RPMI8226 (cell line): ENCODE results near the gene TMED5.
"Not testable (repeated sequence)": the region's sequence is repeated elsewhere in the genome, so short reads cannot be mapped to it uniquely, and the experiment has no call there.

ENCODE experiments used
- DNase-seq: peaks from one replicate; pipeline ENCODE4 v3.0.0-alpha.2; 2015

Gene TMED5

DNA sequence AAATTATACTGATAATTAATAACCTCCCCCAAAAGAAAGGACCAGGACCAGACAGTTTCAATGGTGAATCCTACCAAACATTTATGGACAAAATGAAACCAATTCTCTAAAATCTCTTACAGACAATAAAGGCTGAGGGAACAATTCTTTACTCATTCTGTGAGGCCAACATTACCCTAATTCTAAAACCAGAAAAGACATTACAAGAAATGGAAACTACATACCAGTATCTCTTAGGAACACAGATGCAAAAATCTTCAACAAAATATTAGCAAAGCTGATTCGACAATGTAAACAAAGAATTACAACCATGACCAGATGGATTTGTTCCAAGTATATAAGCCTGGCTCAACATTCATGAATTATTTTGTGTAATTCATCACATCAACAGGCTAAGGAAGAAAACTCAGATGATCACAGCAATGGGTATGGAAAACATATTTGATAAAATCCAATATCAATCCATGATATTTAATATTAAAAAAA is 8.6 kb downstream of the TMED5 start:
- no peak for DNase-seq

DNA sequence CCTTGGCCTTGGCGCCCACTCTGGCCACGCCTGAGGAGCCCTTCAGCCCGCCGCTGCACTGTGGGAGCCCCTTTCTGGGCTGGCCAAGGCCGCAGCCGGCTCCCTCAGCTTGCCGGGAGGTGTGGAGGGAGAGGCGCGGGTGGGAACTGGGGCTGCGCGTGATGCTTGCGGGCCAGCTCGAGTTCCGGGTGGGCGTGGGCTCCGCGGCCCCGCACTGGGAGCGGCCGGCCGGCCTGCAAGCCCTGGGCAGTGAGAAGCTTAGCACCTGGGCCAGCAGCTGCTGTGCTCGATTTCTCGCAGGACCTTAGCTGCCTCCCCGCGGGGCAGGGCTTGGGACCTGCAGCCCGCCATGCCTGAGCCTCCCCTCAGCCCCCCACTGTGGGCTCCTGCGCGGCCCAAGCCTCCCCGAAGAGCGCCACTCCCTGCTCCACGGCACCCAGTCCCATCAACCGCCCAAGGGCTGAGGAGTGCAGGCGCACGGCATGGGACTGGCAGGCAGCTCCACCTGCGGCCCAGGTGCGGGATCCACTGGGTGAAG is 10.0 kb downstream of the TMED5 start:
- not testable (repeated sequence) for DNase-seq

DNA sequence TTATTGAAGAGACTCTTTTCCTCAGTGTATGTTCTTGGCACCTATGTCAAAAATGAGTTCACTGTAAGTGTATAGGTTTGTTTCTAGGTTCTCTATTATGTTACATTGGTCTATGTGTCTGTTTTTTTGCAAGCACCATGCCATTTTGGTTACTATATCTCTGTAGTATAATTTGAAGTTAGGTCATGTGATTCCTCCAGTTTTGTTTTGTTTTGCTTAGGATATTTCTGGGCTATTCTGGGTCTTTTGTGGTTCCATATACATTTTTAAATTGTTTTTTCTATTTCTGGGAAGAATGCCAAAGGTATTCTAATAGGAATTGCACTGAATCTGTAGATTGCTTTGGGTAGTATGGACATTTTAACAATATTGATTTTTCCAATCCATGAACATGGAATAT is 13.2 kb downstream of the TMED5 start:
- no peak for DNase-seq

DNA sequence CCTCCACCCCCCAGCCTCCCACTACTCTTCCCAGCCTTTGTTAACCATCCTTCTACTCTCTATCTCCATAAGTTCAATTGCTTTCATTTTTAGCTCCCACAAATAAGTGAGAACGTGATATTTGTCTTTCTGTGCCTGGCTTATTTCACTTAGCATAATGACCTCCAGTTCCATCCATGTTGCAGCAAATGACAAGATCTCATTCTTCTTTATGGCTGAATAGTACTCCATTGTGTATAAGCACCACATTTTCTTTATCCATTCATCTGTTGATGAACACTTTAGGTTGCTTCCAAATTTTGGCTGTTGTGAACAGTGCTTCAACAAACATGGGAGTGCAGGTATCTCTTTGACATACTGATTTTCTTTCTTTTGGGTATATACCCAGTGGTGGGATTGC is 14.3 kb downstream of the TMED5 start:
- not testable (repeated sequence) for DNase-seq

DNA sequence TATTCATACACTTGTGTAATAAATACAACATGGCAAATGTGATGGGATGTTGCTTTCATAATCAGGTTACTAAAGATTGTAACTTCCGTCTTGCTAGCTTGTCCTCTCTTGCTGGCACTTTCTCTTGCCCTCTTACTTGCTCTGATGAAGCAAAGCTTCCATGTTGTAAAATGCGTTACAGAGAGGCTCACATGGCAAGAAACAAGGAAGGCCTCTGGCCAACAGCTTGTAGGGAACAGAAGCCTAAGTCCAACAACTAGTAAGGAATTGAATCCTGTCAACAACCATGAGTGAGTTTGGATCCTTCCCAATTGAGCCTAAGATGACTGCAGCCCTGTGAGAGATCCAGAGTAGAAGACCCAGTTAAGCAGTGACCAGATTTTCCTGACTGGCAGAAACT is 15.4 kb downstream of the TMED5 start:
- DNase-seq = no peak

DNA sequence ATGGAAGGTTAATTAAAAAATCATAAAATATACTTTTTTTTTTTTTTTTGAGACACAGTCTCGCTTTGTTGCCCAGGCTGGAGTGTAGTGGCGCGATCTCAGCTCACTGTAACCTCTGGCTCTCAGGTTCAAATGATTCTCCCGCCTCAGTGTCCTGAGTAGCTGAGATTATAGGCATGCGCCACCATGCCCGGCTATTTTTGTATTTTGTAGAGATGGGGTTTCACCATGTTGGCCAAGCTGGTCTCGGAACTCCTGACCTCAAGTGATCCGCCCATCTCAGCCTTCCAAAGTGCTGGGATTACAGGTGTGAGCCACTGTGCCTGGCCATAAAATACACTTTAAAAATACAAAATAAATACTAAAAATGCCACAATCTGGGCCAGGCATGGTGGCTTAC is 16.9 kb downstream of the TMED5 start:
- DNase-seq = not testable (repeated sequence)

DNA sequence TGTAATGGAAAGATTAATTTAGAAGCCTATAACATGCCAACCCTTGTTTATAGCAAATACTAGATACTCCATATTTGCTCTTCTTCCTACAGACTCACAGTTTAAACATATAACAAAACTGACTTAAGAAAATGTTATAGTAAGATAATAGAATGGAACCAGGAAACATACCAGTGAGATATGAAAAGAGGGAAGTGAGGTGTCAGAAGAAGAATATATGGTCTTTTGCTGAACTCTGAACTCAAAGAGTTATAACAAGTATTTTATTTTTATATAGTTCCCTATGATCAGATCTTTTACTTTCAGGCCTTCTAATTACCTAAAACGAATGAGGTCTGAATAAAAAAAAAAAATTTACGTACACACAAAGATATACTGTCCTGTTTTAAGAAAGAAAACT is 20.9 kb downstream of the TMED5 start:
- DNase-seq = no peak

DNA sequence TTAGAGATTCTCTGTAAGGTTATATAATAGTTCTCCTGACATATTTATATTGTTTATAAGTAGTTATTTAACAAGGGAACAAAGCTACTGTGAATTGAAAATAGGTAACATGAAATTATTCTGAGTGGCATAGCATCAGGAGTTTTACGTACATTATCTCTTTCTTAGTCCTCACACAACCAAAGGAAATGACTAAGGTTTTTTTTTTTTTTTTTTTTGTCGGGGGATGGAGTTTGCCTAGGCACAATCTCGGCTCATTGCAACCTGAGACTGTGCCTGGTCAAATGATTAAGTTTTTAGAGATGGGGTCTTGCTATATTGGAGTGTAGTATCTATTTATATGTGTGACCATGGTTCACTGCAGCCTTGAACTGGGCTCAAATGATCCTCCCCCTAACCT is 24.9 kb downstream of the TMED5 start:
- no peak for DNase-seq

DNA sequence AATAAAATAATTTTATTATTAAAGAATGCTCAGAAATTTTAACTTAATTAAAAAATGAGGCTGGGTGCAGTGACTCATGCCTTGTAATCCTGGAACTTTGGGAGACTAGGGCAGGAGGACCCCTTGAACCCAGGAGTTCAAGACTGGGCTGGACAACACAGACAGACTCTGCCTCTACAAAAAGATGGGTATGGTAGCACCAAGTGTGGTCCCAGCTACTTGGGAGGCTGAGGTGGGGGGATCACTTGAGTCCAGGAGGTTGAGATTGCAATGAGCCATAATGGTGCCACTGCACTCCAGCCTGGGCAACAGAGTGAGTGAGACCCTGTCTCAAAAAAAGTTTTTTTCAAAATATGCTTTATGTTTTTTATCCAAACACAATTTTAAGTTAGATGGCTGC is 25.3 kb downstream of the TMED5 start:
- DNase-seq = no peak

DNA sequence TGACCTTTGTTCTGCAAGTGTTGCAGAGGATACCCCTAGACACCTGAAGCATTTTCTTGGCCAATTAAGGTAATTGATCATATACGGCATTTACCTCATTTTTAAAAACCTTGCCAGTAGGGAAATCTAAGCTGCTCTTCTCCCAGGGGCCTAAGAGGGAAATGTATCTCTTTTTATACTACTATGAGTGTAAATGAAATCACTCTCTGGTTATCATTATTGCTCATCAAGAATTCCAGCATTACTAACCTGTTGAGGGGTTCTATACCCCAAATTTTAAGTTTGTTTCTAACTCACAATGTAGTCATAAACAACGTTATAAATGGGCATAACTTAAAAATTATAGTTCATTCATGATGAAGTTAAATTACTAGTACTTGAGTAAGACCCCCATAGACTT is 27.4 kb downstream of the TMED5 start:
- DNase-seq = no peak

DNA sequence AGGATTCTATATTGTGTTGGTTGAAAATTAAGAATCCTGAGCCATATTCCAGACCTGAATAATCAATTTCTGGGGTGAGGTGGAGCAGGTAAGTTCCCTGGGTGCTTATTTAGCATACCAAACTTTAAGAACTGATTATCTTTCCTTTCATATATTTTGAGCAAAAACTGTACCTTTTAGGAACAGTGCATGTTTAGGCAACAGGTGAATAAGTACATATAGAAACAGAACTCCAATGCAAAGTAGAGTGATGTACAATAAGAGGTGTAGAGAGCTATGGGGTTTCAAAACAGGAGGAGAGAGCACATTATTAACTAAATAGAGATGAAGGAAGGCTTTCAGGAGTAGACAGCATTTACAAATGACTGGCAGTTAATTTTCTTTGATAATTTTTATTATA is 28.7 kb downstream of the TMED5 start:
- DNase-seq = no peak

DNA sequence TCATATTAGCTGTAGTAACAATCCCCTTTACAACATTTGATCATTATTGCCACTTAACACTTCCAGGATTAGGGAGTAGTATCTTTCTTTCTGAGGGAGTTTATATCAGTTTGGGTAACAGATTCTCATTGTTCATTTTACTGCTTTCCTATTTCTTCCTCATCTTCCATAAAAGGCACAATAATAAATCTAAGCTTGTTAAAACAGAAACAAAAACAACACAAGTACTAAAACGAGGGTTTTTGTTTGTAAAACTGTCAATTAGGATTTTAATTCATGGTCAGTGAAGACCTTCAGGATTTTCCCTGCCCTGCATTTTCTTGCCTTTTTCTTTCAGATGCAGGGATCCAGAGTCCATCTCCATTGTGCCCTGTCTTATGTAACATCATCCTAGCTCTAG is 29.5 kb downstream of the TMED5 start:
- no peak for DNase-seq

DNA sequence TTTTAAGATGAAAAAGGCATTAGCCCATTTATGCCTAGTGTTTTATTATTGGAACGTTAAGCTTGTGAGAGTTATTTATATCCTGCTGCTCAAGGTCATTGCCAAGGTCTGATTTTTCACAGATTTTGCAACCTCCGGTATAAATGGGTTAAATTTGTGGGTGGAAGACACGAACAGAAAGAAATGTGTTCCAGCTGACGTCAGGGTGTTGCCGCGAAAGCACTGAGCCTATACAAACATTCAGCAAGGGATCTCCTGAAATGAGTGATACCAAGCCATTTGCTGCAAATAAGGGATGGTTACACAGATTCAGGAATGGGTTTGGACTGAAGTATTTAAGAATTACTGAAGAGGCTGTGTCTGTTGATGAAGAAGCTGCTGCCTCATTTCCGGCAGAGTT is 32.2 kb downstream of the TMED5 start:
- no peak for DNase-seq

DNA sequence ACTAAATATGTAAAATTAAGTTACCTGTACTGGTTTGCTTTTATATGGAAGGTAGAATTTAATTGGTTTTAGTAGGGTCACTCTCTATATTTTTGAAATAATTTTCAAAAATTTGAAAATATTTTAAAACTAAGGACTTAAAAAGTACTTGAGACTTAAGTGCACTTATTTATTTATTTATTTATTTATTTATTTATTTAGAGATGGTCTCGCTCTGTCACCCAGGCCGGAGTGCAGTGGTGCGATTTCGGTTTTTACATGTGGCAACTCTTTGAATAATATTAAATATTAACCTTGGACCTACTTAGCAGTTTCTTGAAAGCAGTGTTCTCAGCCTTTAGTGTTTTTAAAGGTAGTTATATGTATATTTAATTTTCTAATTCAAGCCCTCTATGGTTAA is 36.4 kb downstream of the TMED5 start:
- no peak for DNase-seq

DNA sequence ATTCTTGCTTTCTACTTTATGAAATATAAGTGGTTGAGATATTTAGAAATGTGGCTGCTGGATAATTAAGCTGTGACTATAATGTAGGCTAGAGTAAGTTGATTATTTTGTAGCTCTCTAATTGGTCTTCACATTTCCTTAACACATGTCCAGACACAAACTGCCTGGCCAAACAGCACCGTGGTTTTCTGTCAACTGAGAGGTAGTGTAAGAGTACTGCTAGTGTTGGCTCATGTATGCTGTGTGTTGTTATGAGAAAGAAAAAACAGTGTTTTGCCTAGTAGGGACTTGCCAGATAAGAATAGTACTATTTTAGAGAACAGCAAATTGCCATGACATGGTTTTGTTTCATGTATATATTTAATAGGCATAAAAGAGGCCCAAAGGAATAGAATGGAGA is 37.1 kb downstream of the TMED5 start:
- no peak for DNase-seq

DNA sequence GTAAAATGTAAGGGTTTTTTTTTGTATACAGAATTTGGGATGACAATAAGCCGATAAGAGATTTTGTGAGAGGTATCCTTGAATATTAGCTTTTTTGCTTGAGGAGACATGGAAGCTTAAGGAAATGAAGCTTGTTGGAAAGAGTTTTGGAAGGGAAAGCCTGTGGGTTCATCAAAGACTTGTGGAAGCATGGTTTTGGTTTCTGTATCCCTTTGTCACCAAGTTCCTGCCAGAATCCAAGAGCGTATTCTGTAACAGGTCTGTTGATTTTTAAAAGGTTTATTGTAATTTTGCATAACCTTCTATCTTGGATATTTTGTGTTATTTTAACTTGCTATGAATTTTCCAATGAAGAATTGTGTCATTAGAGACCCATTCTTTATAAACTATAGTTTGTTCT is 38.1 kb downstream of the TMED5 start:
- no peak for DNase-seq

DNA sequence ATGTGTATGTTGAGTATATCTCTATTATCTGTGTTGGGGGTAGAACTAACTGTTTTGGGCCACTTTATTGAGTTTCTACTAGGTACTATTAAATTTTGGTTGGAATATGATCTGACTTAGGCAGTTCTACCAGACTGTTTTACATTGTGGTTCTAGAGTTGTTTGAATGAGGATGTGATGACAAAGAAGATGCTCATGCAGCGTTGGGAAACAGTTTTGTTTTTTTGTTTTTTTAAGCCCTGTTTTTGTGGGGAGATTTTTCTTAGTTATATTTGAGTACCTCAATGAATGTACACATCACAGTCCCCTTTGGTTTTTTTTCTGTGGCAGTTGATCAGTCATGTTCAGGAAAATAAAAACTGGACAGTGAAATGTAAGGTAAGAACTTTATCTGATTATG is 40.1 kb downstream of the TMED5 start:
- DNase-seq = no peak

DNA sequence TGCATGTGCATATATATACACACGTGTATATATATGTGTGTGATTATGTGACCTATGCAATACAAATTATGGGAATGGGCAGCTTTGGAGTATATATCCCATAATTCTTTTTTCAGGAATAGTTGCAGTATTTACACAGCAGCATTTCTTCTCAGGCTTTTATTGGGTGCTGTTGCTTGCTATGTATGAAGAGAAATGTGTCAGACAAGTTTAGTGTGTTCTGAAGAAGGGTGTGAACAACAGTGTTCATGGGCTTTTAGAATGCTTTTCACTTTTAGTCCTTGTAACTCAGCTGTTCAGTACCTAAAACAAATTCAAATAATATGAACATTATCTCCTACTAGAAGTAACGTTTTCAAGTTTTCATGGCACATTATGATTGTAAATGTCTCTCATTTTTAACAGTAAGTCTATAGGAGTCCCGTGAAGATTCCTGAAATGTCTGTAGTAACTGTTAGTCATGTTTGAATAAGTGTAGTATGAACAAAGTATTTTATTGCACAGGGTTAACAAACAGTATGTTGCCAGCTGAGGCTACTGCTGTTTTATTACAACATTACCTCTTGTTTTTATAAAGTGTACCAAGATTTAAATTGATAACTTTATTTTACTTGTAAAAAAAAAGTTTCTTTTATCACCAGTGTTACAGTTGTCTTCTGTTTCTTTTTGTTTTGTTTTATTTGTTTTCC is 42.5 kb downstream of the TMED5 start:
- DNase-seq = no peak

DNA sequence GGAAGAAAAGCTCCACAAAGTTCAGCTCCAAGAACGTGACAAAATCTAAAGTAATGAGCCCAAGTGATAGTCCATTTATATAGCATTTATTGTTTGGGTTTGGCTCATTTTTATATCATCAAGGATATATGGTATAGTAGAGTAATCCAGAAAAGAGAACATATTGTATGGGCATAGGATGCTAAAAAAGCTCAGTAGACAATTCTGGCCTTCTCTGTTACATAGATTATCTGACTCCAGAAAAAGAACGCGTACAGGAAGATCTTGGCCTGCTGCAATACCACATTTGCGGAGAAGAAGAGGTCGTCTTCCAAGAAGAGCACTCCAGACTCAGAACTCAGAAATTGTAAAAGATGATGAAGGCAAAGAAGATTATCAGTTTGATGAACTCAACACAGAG is 43.8 kb downstream of the TMED5 start:
- DNase-seq = no peak

DNA sequence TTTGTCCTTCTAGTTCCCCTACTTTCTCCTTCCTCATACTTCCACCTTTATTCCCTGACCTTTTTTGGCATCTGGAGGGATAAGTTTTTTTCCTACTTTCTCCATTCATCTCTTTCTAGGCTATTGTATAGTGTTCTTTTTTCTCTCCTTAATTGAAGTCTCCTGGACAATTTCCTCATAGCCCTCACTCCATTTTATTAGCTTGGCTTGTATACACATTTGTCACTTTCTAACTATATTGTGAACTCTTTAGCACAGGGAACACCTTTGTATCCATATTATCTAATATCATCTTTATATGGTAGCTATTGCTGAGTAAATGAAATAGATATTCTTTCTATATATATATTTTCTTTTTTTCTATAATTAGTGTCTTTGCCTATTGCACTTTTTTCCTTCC is 47.6 kb downstream of the TMED5 start:
- DNase-seq = no peak

DNA sequence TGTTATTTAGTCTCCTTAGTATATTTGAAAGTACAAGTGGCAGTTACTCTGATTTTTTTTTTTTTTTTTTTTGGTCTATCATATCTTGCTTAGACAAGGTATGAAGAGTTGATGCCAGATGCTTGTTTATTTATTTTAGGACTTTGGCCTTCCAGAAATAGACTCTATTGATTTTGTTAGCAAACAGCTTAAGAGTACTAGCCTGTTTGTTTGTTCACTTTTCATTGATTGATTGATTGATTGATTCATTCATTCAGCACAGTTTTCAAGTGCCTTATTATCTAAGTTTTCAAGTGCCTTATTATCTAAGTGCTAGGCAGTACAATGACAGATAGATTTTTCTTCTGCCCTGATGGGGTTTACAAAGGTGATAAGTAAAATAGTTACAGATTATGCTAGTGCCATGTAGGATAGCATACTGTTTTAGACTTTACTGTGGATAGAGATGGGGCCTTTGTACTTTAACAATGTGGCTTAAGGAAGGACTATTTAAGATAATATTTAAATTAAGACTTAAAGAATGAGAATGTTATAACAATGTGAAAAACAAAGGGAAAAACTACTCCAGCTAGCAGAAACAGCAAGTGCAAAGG is 50.6 kb downstream of the TMED5 start:
- DNase-seq = no peak

DNA sequence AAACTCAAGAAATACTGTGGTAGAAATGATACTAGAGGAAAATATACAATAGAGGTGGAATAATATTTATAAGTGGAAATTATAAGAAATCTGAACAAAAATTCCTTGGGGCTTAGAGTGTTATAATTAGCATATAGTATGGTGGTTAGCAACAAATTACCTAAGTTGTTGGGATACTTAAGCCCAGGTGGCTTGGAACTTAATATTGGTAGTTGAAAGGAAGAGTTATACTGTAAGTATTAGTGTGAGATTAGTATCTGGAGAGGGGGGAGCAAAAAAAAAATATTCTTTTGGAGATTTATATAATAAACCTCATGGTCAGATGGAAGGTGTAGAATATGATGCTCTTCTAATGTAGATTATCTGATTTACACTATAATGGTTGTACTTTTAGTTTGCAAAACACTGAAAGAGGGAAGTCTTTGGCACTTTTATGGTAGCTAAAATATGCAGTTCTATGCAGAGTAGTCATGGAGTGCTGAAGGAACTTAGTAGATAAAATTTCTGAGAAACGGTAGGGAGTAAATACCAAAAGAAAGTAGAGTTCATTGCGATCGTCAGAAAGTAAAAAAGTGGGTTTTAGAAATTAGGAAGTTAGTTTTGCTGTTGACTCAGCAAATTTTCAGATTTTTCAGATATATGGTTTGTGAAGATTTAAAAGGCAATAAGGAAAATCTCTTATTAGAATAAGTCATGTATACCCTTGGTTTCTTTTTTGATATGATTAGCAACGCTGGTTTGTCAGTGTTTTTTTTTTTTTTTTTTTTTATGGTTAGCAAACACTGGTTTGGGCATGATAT is 55.5 kb downstream of the TMED5 start:
- no peak for DNase-seq

DNA sequence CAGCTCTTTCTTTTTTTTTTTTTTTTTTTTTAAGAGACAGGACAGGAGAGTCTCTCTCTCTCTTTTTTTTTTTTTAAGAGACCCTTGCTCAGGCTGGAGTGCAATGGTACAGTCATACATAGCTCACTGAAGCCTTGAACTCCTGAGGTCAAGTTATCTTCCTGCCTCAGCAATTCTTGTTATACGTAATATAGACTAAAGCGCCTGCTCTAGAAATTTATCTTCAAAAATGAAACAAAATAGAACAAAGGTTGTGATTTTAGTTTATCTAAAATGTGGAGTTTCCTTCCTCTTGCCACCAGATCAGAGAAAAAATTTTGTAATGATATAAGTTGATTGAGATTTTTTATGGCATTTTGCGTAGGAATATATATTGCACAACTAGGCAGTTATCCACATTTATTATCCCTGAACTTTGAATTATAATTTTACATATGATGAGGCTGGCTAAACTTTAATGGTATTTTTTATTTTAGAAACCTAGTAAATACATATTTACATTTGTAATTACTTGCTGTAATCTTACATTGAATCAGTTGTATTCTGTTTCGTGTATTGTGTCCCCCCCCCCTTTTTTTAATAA is 56.9 kb downstream of the TMED5 start:
- no peak for DNase-seq

DNA sequence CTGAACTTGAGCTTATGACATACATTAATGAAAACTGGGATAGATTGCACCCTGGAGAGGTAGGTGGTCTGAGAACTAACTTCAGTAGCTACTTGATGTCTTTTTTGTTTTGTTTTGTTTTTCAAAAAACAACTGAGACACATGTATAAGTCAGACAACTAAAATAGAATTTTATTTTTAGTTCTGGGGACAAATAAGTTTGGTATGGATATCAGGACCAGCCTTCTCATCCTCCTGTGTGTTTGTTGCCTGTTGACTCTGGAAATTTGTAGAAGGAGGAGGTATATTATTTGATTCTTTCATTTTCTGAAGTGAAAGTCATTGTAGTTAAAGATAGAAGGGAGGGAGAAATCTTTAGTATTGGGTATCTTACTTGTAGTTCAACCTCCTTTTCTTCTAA is 59.6 kb downstream of the TMED5 start:
- no peak for DNase-seq
